ENCODE data around the gene CUL7.

The CUL7 gene

GRCh38 chr6:42993445-42993844 is 60.2 kb downstream of the CUL7 start:
- Histone ChIP-seq H3K4me2 (no peak overlapping the region), H3K36me3 (peaks cover 46 to 74% (median 63%) of the 10 kb centered on the region in 11 experiments), H3K9me3 (replicated peaks in 1 of 11) (no peaks in the 10 kb centered on the region), H4K20me1 (peaks cover 0 to 54% (median 23%) of the 10 kb centered on the region in 11 experiments; a peak in 15 of 22 replicates), H3K27ac (no peak overlapping the region), H3K4me1 (peaks cover 0 to 5% (median 2%) of the 10 kb centered on the region in 10 experiments; a peak in 7 of 20 replicates), H3K4me3 (no peak overlapping the region), H3K27me3 (no peaks in the 10 kb centered on the region), H3K9ac (no peak overlapping the region)
- TF ChIP-seq Cebpa-rat (IDR thresholded peaks at IDR 0.05), result no peak

- Histone ChIP-seq H3K9me3 (replicated peaks in 1 of 11) (no peaks in the 10 kb centered on the region), H3K4me3 (no peak overlapping the region), H3K27me3 (no peaks in the 10 kb centered on the region), H3K4me2 (no peak overlapping the region), H3K36me3 (peaks cover 51 to 82% (median 69%) of the 10 kb centered on the region in 11 experiments), H3K27ac (no peak overlapping the region), H3K4me1 (peaks cover 32 to 39% (median 36%) of the 10 kb centered on the region in 10 experiments), H3K9ac (no peak overlapping the region), H4K20me1 (peaks cover 9 to 80% (median 51%) of the 10 kb centered on the region in 11 experiments; a peak in 20 of 22 replicates)
- no peak for TF ChIP-seq Cebpa-rat (IDR thresholded peaks at IDR 0.05)
Observed at GRCh38 chr6:42989923-42990322, 63.7 kb downstream of the CUL7 start.

DNA sequence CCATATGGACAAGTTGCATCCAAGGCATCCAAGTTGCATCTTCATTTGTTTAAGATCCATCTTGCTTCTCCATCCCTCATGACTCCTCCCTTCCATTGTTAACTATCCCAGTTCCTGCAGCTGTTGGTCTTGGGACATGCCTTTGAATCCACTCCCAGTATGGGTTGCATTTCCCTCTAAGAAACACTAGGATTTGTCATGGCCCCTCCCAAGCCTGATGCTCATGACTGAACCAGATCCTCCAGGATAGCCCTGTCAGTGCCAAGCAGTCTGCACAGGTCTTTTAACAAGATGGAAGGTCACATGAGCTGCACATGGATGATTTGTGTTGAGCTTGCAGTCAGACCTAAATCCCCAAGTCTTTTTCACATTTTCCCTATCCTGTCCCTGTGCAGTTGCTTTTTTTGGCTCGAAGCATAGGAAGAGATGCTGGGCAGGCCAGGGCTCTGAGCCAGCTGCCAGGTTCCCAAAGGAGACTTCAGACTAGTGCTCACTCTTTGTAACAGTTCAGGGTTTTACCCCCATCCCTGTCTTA is 65.1 kb downstream of the CUL7 start:
- Histone ChIP-seq H3K4me3 (no peak overlapping the region), H3K36me3 (peaks cover 46 to 70% (median 62%) of the 10 kb centered on the region in 11 experiments), H3K27ac (no peak overlapping the region), H3K9ac (no peak overlapping the region), H3K4me2 (peak overlapping the region in 4 of 11 experiments; percentile 1 to 96 (median 94); a peak in 3 of 22 replicates), H4K20me1 (peaks cover 9 to 69% (median 46%) of the 10 kb centered on the region in 11 experiments; a peak in 20 of 22 replicates), H3K9me3 (replicated peaks in 1 of 11) (no peaks in the 10 kb centered on the region), H3K4me1 (peaks cover 36 to 44% (median 40%) of the 10 kb centered on the region in 10 experiments), H3K27me3 (no peaks in the 10 kb centered on the region)
- TF ChIP-seq Cebpa-rat (IDR thresholded peaks at IDR 0.05), result no peak
